Activated CD8-positive, alpha-beta T cell treated with anti-CD3 and anti-CD28 coated beads for 36 hours (primary cell): ENCODE measurements around the gene PTPN1. TPM values are rescaled to one million over a fixed set of nuclear protein-coding genes. Genes with fewer than 3 reads are reported as not detected.

Experiments
- ATAC-seq: fragments of 200-7000 bp; cut with Tn5 transposase; one replicate; pipeline ENCODE4 v1.10.0; 2021; ENCODE audit warnings: mild to moderate bottlenecking, moderate library complexity
- CTCF ChIA-PET: fragments of 350-600 bp; sonication (Branson Sonifier 250); formaldehyde crosslinking; loops from one replicate; lab custom pipeline; 2021; ENCODE audit warnings: antibody characterized with exemption; lab: Charles Lee
- POLR2A ChIA-PET: fragments of 350-600 bp; sonication (Branson Sonifier 250); formaldehyde crosslinking; loops from one replicate; lab custom pipeline; 2021; ENCODE audit warnings: antibody characterized with exemption; lab: Charles Lee
- DNase-seq: peaks from one replicate; pipeline ENCODE4 v3.0.0-alpha.2; 2020
- H3K27ac Mint-ChIP-seq: one replicate; pipeline ENCODE4 v1.8.0; 2021; ENCODE audit warnings: mild to moderate bottlenecking, mixed read lengths
- H3K27me3 Mint-ChIP-seq: one replicate; pipeline ENCODE4 v1.8.0; 2021; ENCODE audit warnings: mixed read lengths
- H3K36me3 Mint-ChIP-seq: one replicate; pipeline ENCODE4 v1.8.0; 2021; ENCODE audit warnings: low read depth, mixed read lengths
- H3K4me1 Mint-ChIP-seq: one replicate; pipeline ENCODE4 v1.8.0; 2021; ENCODE audit warnings: low read depth, mixed read lengths
- H3K4me3 Mint-ChIP-seq: one replicate; pipeline ENCODE4 v1.8.0; 2021; ENCODE audit warnings: mild to moderate bottlenecking, moderate library complexity, mixed read lengths
- H3K9me3 Mint-ChIP-seq: one replicate; pipeline ENCODE4 v1.8.0; 2021; ENCODE audit warnings: mixed read lengths
- intact Hi-C: fragments of 100-400 bp; cut with micrococcal nuclease; formaldehyde crosslinking; loops from one replicate; pipeline ENCODE4 v1.10.0; 2022
- total RNA-seq, 2 experiments: library from RNA; stranded (reverse); gene quantifications; one replicate each; pipeline ENCODE4 v1.2.3, GENCODE V29; 2021
- TF ChIP-seq, protein P1 (sequence below): fragments of 200-600 bp; IDR thresholded peaks from one replicate; pipeline ENCODE4 v1.8.0; 2022; ENCODE audit warnings: antibody characterized with exemption, mild to moderate bottlenecking

Gene PTPN1
- total RNA-seq, 2 experiments from 2014 or later: 65.1 to 66.6 TPM

DNA sequence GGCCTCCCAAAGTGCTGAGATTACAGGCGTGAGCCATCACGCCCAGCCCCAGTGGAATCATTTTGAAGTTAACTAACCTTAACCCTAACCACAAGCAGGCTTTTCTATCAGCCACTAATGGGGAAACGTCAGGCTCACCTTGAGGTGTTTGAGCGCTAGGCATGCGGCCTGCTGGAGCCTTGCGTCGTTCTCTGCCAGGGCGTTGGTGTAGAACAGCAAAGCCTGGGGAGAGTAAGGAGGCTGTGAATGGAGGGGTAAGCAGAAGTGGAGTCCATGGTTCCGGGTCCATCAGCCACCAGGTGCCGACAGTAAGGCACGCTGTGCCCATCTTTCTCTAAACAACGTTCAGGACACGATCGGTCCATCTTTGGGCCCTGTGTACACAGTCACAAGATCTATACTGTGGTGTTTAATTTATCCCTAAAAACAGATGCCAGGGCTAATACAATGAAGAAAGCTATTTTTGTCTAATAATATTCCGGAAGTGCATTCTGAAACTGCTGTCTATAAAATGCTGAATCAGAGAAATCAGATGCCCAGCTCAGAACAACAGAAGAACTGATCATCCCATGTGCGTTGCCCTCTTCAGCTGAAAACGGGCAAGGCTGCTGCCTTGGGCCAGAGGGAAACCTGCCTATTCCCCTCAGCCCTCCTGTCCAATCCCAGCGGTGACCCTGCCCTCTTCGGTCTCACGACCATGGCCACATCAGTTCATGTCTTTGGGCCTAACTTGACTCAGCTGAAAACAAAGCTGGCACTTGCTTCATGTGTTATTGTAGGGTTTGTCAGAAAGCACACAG, 79.6 kb downstream of the PTPN1 start:
- no peak for DNase-seq
- peaks cover 10% of the 10 kb centered on the region for H3K36me3 Mint-ChIP-seq
- ChIA-PET POLR2A (interaction anchor here (0.5 kb wide), 1 partner anchor 65 kb away, joined by 3 read pairs; no protein-coding TSS in a partner anchor), CTCF (interaction anchor here (1.1 to 4.6 kb wide), 8 partner anchors 10 to 404 kb away, joined by 3 to 30 read pairs (median 13); no protein-coding TSS in a partner anchor)
- no peaks in the 10 kb centered on the region for H3K9me3 Mint-ChIP-seq
- intact Hi-C loops: no loop called here
- ATAC-seq: no peak
- no peaks in the 10 kb centered on the region for H3K27me3 Mint-ChIP-seq
- H3K4me1 Mint-ChIP-seq: peaks cover 3% of the 10 kb centered on the region
- TF ChIP-seq, protein P1, sequence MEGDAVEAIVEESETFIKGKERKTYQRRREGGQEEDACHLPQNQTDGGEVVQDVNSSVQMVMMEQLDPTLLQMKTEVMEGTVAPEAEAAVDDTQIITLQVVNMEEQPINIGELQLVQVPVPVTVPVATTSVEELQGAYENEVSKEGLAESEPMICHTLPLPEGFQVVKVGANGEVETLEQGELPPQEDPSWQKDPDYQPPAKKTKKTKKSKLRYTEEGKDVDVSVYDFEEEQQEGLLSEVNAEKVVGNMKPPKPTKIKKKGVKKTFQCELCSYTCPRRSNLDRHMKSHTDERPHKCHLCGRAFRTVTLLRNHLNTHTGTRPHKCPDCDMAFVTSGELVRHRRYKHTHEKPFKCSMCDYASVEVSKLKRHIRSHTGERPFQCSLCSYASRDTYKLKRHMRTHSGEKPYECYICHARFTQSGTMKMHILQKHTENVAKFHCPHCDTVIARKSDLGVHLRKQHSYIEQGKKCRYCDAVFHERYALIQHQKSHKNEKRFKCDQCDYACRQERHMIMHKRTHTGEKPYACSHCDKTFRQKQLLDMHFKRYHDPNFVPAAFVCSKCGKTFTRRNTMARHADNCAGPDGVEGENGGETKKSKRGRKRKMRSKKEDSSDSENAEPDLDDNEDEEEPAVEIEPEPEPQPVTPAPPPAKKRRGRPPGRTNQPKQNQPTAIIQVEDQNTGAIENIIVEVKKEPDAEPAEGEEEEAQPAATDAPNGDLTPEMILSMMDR: no peak
- H3K27ac Mint-ChIP-seq: no peak overlapping the region
- no peak overlapping the region for H3K4me3 Mint-ChIP-seq

DNA sequence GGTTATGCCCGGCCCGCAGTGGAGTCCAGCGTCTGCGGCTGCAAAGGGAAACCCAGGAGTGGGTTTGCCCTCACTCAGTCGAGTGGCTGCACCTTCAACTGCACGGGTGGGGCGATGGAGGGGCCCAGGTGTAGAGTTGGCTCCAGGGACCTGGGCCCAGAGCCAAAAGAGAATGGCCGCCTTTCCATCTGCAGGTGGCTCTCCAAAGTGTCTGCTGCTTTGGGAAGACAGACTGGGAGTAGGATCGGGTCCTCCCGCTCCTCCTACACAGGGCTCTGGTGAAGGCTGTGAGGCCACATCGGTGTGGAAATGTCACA, 80.1 kb downstream of the PTPN1 start:
- intact Hi-C loops: no loop called here
- ChIA-PET CTCF (no interaction called here), POLR2A (no interaction called here)
- Mint-ChIP-seq H3K36me3 (peaks cover 10% of the 10 kb centered on the region), H3K27ac (no peak overlapping the region), H3K9me3 (no peaks in the 10 kb centered on the region), H3K4me3 (no peak overlapping the region), H3K4me1 (peaks cover 3% of the 10 kb centered on the region), H3K27me3 (no peaks in the 10 kb centered on the region)
- TF ChIP-seq, protein P1: no peak
- ATAC-seq (no peak), DNase-seq (no peak)

DNA sequence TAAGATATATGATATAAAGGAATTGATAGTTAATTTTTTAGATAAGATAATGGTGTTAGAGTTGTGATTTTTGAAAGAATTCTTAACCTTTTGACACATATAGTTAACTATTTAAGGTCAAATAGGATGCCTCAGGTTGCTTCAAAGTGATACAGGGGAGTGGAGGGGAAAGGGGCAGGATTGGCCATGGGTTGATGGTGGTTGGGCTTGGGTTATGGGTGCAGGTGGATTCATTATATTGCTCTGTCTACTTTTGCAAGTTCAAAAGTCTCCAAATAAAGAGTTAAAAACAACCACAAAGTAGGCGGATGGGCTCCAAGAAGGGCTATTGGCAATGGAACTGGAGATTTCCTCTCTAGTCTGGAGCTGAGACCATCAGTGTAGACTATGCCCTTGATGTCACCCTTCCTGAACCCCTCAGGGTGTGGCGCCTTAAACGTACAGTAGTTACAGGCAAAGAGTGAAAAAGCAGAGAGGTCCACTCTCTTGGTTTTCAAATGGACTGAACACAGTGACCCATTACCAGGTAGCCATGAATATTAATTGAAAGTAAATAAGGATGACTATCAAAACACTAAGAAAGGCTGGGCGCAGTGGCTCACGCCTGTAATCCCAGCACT, 81.2 kb downstream of the PTPN1 start:
- TF ChIP-seq, protein P1: no peak
- Mint-ChIP-seq H3K9me3 (no peaks in the 10 kb centered on the region), H3K27ac (no peak overlapping the region), H3K36me3 (peaks cover 5% of the 10 kb centered on the region), H3K4me1 (peaks cover 3% of the 10 kb centered on the region), H3K4me3 (no peak overlapping the region), H3K27me3 (no peaks in the 10 kb centered on the region)
- DNase-seq: no peak
- intact Hi-C loops: no loop called here
- ChIA-PET CTCF (interaction anchor here (1.2 kb wide), 1 partner anchor 15 kb away, joined by 7 read pairs; no protein-coding TSS in a partner anchor), POLR2A (no interaction called here)
- ATAC-seq: no peak

DNA sequence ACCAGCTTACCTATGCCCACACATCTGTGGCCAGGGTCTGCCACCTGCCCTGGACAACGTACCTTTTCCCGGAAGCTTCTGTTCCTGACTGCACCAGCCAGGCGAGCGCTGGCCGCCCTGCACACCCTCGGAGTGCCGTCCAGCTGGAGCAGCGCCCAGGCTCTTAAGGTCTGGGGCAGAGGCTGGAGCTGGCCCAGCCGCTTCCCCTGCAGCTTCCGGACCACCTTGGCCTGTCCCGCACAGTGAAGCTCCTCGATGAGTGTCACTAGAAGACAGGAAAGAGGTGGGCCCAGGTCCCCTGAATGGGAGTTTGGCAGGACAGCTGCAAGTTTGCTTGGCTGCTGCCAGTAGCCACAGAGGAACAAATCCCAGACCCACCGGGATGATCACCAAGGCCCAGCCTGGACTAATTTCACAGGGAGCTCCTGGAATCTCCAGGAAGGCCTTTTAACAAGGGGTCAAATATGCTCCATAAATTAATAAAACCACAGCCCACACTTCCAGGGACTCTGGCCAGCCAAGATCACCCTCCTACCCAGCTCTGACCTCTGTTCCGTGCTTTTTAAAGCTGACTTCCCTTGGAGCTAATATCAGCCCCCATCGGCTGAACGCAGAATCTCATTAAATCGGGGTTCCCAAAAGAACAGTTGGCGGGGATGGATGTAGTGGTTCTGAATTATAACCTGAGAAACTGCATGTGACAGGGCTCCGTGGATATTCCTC, 82.3 kb downstream of the PTPN1 start:
- intact Hi-C loops: no loop called here
- Mint-ChIP-seq H3K9me3 (no peaks in the 10 kb centered on the region), H3K36me3 (peaks cover 5% of the 10 kb centered on the region), H3K4me1 (peaks cover 3% of the 10 kb centered on the region), H3K27ac (no peak overlapping the region), H3K4me3 (no peak overlapping the region), H3K27me3 (no peaks in the 10 kb centered on the region)
- CTCF ChIA-PET: interaction anchor here (0.7 to 1.7 kb wide), 6 partner anchors 12 to 158 kb away, joined by 3 to 7 read pairs (median 4); no protein-coding TSS in a partner anchor
- DNase-seq (no peak), ATAC-seq (no peak)
- TF ChIP-seq, protein P1: no peak
- POLR2A ChIA-PET: no interaction called here
